Lower lobe of right lung (tissue), 1 donor: ENCODE measurements around the gene TUBA3D. TPM values are rescaled to one million over a fixed set of nuclear protein-coding genes. Genes with fewer than 3 reads are reported as not detected.

Experiments
- microRNA-seq: library from miRNA; unstranded; fragments of <30 nt; microRNA quantifications from one replicate; pipeline ENCODE4 v1.2.0, GENCODE V29; 2020; ENCODE audit warnings: borderline number of aligned reads
- total RNA-seq: library from RNA; stranded (reverse); fragmentation: NEBNext Ultra II Directional; extraction: Animal tissue kit (Norgen Biotek cat#: 25700); gene quantifications from one replicate; pipeline ENCODE4 v1.2.1, GENCODE V29; 2021
- donor health status: DM: no; HTN: yes; CAD: no; lungs with severe emphysema.

Gene TUBA3D
- total RNA-seq, 1 donor from 2014 or later: not detected

Small RNAs within 50 kb of the gene (microRNA-seq; reads per million reads assigned to microRNA genes)
- gene MIR4784: not detected

Other genes starting within 250 kb of the TUBA3D start
- gene RAB6D, start 112.0 kb upstream of the TUBA3D start, total RNA-seq: not detected
- gene MZT2A, start 16.3 kb downstream of the TUBA3D start, total RNA-seq: 49.9 TPM
- 4.9 TPM for gene CCDC74A, start 51.8 kb downstream of the TUBA3D start, total RNA-seq